Mononuclear cell (primary cell): Measurements from ENCODE around the gene CALHM5. TPM values are rescaled to one million over a fixed set of nuclear protein-coding genes. Genes with fewer than 3 reads are reported as not detected.
A peak's percentile ranks its signal among the peaks of the same experiment; 100 is the strongest.

Experiments used
- H3K27me3 ChIP-seq: 2 replicates; pipeline ENCODE4 v1.6.0; 2011; ENCODE audit warnings: low read length, control low read depth; ENCODE audit not compliant: insufficient read depth
- H3K4me1 ChIP-seq: 2 replicates; pipeline ENCODE4 v1.5.1; 2011; ENCODE audit warnings: mild to moderate bottlenecking, low read length, control low read depth; ENCODE audit not compliant: insufficient read depth
- H3K4me3 ChIP-seq: 2 replicates; pipeline ENCODE4 v1.5.1; 2011; ENCODE audit warnings: mild to moderate bottlenecking, low read length, moderate library complexity
- H3K9me3 ChIP-seq: 2 replicates; pipeline ENCODE4 v1.5.1; 2011; ENCODE audit warnings: low read depth, mild to moderate bottlenecking, control low read depth, low read length
- total RNA-seq: library from RNA; depleted of rRNA; stranded (reverse); fragments of >200 nt; gene quantifications from one replicate; pipeline ENCODE4 v1.2.3, GENCODE V29; 2012

Gene CALHM5
- total RNA-seq, 1 donor = 0.42 TPM

DNA sequence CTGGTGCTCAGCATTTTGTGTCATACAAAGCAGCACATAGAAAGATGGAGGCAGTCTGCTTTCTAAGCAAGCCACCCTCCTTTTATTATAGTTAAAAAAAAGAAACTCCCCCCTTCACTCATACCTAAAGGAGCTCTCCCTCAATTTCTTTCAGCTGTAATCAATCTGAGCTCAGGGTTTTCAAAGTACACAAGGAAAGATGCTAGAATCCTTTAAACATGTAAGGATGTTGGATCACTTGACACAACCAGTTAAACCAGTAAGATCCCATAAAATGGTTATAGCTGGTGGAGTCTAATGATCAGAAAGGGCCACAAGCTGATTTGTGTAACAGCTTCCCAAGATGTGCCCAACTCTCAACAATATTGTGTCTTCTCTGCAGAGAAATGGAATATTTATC, 42.0 kb downstream of the CALHM5 start, which contains the start of gene CALHM4:
TSS of gene CALHM4 (plus strand) at position 301 of the 400 bp plus-strand sequence. CDS start at position 344, 43 bp downstream.
- Histone ChIP-seq H3K4me3 (no peak within 1 kb of the TSS), H3K4me1 (no peaks in the 10 kb centered on the region), H3K27me3 (peaks cover 14% of the 10 kb centered on the region), H3K9me3 (no peaks in the 10 kb centered on the region)

GRCh38 chr6:116556065-116556464, 44.6 kb downstream of the CALHM5 start:
- Histone ChIP-seq H3K27me3 (peaks cover 14% of the 10 kb centered on the region), H3K9me3 (no peaks in the 10 kb centered on the region), H3K4me1 (no peaks in the 10 kb centered on the region), H3K4me3 (no peak overlapping the region)

- no peaks in the 10 kb centered on the region for H3K4me1 ChIP-seq
- no peaks in the 10 kb centered on the region for H3K9me3 ChIP-seq
- H3K27me3 ChIP-seq = peaks cover 9% of the 10 kb centered on the region
- H3K4me3 ChIP-seq = no peak overlapping the region
Measured at GRCh38 chr6:116556814-116557415, 45.5 kb downstream of the CALHM5 start.

DNA sequence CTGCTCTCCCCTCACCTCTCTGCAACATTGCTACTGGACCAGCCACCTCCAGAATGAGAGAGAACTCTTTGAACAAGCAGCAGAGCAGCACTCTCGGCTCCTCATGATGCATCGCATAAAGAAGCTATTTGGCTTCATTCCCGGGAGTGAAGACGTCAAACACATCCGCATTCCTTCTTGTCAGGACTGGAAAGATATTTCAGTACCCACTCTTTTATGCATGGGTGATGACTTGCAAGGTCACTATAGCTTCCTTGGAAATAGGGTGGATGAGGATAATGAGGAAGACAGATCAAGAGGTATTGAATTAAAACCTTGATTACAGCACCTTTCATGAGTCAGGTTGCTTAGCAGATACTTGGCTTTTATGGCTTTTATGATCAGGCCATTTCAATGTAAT, 46.5 kb downstream of the CALHM5 start:
- Histone ChIP-seq H3K4me3 (no peak overlapping the region), H3K9me3 (no peaks in the 10 kb centered on the region), H3K27me3 (peaks cover 7% of the 10 kb centered on the region), H3K4me1 (no peaks in the 10 kb centered on the region)

GRCh38 chr6:116560130-116560529, 48.7 kb downstream of the CALHM5 start:
- Histone ChIP-seq H3K4me1 (no peaks in the 10 kb centered on the region), H3K27me3 (no peaks in the 10 kb centered on the region), H3K4me3 (no peak overlapping the region), H3K9me3 (no peaks in the 10 kb centered on the region)

GRCh38 chr6:116561377-116562018, 50.1 kb downstream of the CALHM5 start:
- Histone ChIP-seq H3K9me3 (no peaks in the 10 kb centered on the region), H3K4me1 (no peaks in the 10 kb centered on the region), H3K4me3 (no peak overlapping the region), H3K27me3 (no peaks in the 10 kb centered on the region)

DNA sequence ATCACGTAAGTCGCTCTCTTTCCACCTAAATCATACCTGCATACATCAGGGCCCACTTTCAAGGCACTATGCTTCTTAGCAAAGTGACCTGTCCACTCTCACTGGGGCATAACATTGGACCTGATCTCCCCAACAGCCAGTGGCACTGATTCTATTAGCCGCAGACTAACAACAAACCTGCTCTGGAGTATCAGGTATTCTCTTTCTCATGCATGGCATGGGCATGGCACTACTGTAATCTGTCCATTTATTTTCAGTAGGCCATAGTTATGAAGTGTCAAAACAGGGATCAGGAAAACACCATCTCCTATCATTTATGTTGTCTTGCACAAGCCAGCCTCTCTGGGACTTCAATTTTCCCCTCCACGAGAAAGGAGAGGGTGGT, 50.6 kb downstream of the CALHM5 start:
- H3K27me3 ChIP-seq = no peaks in the 10 kb centered on the region
- H3K9me3 ChIP-seq = no peaks in the 10 kb centered on the region
- H3K4me1 ChIP-seq = no peaks in the 10 kb centered on the region
- H3K4me3 ChIP-seq = no peak overlapping the region

DNA sequence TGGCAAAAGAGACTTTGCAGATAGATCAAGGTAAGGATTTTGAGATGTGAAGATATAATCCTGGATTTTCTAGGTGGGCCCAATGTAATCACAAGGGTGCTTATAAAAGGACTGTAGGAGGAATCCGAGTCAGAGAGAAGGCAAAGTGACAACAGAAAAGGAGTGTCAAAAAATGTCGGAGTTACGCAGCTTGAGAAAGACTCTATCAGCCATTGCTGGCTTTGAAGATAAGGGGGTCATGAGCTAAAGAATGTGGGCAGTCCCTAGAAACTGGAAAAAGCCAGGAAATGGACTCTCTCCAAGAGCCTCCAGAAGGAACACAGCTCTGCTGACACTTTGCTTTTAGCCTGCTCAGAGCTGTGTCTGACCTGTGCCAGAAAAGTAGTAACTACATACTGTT, 51.2 kb downstream of the CALHM5 start:
- no peaks in the 10 kb centered on the region for H3K9me3 ChIP-seq
- H3K4me1 ChIP-seq = no peaks in the 10 kb centered on the region
- H3K4me3 ChIP-seq = no peak overlapping the region
- no peaks in the 10 kb centered on the region for H3K27me3 ChIP-seq

DNA sequence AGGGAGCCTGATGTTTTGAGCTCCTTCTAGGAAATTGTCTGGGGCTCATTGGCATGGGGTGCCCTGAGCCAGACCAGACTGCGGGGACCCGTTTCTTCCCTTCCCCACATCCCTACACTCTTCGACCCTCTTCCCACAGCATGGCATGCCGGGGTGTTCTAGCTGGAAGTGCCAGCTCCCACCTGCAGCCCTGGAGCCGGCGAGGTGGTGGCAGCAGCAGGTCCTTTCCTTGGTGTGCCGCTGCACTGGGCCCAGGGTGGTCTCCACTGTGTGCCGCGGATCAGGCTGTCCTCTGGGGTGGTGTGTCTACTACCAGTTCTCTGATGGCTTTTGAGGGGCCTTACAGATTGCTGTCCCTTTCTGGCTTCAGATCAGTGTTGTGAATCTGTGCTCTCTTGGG, 52.4 kb downstream of the CALHM5 start:
- Histone ChIP-seq H3K9me3 (no peaks in the 10 kb centered on the region), H3K4me1 (peaks cover 8% of the 10 kb centered on the region), H3K4me3 (no peak overlapping the region), H3K27me3 (no peaks in the 10 kb centered on the region)

GRCh38 chr6:116564311-116564710, 52.9 kb downstream of the CALHM5 start:
- Histone ChIP-seq H3K4me3 (no peak overlapping the region), H3K9me3 (no peaks in the 10 kb centered on the region), H3K27me3 (no peaks in the 10 kb centered on the region)

GRCh38 chr6:116564921-116565872, 53.8 kb downstream of the CALHM5 start:
- Histone ChIP-seq H3K4me3 (no peak overlapping the region), H3K27me3 (no peaks in the 10 kb centered on the region), H3K9me3 (no peaks in the 10 kb centered on the region), H3K4me1 (peaks cover 19% of the 10 kb centered on the region)

More at GRCh38 chr6:116564311-116564710, 52.9 kb downstream of the CALHM5 start:
- H3K4me1 ChIP-seq = peaks cover 13% of the 10 kb centered on the region

DNA sequence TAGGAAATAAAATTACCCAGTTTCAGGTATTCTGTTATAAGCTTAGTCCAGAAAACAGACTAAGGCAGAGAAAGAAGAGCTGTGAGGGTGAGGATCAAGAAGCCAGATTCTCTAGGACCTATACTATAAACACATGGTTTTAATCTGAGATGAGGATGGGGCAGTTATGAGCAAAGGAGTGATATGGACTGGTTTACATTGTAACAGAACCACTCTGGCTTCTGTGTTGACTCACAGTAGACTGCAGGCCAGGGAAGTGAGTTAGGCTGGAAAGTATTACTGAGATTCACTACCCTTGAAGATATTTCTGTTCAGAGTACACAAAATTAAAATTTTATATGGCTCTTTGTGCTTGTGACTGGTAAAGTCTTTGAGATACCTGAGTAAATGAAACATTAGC, 56.7 kb downstream of the CALHM5 start:
- no peak overlapping the region for H3K4me3 ChIP-seq
- H3K27me3 ChIP-seq = no peaks in the 10 kb centered on the region
- no peaks in the 10 kb centered on the region for H3K9me3 ChIP-seq
- H3K4me1 ChIP-seq = peaks cover 39% of the 10 kb centered on the region

DNA sequence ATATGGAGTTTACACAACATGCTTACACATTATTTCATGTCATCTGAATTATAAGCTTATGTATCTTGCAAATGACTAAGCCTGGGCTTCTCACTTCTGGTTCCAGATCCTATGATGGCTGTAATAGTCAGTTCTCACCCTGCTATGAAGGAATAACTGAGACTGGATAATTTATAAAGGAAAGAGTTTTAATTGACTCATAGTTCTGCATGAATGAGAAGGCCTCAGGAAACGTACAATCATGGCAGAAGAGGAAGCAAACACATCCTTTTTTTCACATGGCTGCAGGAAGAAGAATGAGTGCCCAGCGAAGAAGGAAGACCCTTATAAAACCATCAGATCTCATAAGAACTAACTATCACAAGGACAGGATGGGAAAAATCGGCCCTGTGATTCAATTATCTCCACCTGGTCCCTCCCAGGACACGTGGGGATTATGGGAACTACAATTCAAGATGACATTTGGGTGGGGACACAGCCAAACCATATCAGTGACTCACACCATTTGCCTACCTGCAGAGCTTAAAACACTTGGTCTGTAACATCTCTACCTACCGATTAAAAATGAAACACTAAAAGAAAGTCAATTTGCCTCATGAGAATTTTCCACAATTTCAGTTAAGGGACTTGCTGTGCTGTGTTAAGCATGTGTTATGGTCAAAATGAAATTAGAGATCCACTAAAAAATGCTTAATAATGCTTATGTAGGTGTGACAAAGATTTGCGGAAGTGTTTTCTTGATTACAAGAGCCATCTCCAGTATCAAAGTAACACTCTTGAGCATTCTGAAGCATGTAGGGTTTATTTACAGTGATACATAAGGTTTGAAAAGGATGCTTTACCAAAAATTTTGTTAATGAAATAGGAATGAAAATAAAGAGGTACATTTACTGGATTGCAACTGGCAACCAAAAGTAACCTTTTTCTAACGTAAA, 57.6 kb downstream of the CALHM5 start:
- Histone ChIP-seq H3K4me1 (peaks cover 39% of the 10 kb centered on the region), H3K27me3 (no peaks in the 10 kb centered on the region), H3K4me3 (no peak overlapping the region), H3K9me3 (no peaks in the 10 kb centered on the region)

DNA sequence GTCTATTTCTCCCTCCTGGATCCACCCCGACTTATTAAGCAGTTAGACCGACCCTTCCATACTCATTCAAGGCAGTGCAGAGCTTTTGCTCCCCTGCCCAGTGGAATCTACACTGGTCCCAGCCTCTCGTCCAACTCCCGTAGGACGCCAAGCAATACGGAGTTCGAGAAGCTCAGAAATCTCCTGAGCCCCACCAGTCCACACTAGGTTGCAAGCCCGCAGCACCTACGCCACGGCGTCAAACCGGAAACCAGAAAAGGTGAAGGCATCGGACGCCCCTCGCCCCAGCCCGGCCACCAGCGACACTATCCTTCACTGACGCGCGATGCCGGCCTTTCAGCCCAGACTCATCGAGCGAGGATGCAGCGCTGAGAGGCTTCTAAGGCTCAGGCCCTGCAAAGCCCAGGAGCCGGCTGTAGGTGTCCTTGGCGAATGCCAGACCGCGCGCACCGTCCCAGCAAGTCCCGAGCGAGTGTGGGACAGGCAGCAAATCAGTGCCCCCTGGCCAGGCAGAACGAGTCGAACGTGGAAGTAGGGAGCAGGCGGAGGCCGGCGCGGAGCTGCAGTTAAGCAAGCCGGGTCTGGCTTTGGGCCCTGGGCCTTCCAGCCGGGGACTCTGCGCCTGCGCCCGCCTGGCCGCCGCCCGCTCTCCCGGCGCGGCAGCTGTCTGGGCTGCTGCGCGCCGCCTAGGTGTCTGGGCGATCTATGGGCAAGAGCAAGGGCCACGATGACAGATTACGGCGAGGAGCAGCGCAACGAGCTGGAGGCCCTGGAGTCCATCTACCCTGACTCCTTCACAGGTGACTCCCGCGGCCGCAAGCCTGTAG, 59.6 kb downstream of the CALHM5 start, which contains the start of gene RWDD1:
TSS of gene RWDD1 (plus strand) at position 649 of the 827 bp plus-strand sequence. CDS start at position 728, 79 bp downstream.
- Histone ChIP-seq H3K9me3 (no peaks in the 10 kb centered on the region), H3K4me3 (peak within 1 kb of the TSS; percentile 93), H3K27me3 (no peaks in the 10 kb centered on the region), H3K4me1 (peaks cover 39% of the 10 kb centered on the region)
